GM12873 (cell line): ENCODE results near the gene TMEM204.

ENCODE experiments used
- TF ChIP-seq, protein P1 (sequence below): IDR thresholded peaks from 2 replicates; pipeline ENCODE4 v1.5.1; 2012; ENCODE audit warnings: low read depth, mild to moderate bottlenecking, moderate library complexity, low read length, control low read depth; ENCODE audit not compliant: insufficient read depth; ENCODE audit errors: missing control alignments

TMEM204 gene

DNA sequence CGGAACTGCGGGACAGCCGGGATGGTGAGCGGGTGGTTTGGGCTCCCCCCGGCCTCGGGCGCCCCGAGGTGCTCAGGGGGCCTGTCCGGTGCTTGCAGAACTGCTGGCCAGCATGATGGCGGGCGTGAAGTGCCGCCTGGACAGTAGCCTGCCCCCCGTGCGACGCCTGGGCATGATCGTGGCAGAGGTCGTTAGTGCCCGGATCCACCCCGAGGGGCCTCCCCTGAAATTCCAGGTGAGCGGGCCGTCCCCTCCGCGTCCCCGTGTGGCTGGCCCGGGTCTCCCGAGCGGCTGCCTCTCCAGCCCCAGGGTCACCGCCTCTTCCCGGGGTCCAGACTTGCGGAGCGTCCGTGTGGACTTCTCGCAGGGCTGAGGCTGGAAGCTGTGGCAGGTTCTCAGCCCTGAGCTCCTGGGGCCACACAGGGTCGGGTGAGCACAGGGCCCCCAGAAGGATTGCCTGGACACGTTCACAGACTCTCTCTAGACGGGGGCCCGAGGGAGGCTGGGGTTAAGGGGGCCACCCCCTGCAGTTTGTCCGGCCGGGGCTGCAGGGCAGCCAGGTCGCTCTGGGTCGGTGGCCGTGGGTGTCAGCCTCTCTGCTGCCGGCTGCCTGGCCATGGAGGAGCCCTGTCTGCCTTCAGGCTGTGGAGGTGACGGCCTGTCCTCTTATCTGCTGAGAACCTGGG lies 32.9 kb upstream of the TMEM204 start:
- TF ChIP-seq, protein P1, sequence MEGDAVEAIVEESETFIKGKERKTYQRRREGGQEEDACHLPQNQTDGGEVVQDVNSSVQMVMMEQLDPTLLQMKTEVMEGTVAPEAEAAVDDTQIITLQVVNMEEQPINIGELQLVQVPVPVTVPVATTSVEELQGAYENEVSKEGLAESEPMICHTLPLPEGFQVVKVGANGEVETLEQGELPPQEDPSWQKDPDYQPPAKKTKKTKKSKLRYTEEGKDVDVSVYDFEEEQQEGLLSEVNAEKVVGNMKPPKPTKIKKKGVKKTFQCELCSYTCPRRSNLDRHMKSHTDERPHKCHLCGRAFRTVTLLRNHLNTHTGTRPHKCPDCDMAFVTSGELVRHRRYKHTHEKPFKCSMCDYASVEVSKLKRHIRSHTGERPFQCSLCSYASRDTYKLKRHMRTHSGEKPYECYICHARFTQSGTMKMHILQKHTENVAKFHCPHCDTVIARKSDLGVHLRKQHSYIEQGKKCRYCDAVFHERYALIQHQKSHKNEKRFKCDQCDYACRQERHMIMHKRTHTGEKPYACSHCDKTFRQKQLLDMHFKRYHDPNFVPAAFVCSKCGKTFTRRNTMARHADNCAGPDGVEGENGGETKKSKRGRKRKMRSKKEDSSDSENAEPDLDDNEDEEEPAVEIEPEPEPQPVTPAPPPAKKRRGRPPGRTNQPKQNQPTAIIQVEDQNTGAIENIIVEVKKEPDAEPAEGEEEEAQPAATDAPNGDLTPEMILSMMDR, result no peak

GRCh38 chr16:1501630-1502029 lies 31.8 kb upstream of the TMEM204 start:
- TF ChIP-seq, protein P1, result no peak

DNA sequence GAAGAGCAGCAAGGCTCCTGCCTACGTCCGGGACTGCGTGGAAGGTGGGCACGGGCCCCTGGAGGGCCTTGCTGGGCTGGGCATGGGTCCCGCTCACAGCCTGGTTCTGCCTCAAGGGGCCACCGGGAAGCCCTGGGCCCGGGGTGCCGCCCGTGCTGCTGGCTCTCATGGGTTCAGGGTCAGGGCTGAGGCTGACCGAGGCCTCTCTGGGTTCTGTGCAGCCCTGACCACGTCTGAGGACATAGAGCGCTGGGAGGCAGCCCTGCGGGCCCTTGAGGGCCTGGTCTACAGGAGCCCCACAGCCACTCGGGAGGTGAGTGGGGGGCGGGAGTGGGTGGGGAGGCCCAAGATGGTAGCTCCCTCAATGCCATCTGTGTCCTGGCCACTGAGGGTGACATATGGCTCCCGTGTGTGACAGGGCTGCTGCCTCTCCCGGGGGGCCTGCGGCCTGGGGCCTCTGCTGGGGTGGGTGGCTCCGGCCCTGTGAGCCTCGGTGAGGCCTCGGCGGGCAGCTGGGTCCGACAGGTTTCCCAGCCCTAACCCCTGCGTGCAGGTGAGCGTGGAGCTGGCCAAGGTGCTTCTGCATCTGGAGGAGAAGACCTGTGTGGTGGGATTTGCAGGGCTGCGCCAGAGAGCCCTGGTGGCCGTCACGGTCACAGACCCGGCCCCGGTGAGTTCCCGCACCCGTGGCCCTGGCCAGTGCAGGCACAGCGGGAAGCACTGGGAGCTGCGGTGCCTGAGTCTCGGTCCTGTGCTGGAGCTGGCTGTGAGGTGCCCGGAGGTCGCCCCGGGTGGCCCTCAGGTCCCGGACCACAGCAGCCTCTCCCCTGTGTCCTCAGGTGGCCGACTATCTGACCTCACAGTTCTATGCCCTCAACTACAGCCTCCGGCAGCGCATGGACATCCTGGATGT lies 31.1 kb upstream of the TMEM204 start:
- TF ChIP-seq, protein P1, result no peak

- TF ChIP-seq, protein P1, result no peak
Observed at GRCh38 chr16:1503110-1503955, 30.1 kb upstream of the TMEM204 start.

- TF ChIP-seq, protein P1, result no peak
Observed at GRCh38 chr16:1505073-1505844, 28.2 kb upstream of the TMEM204 start.

- TF ChIP-seq, protein P1, result no peak
Observed at GRCh38 chr16:1505912-1506311, 27.6 kb upstream of the TMEM204 start.
